Smooth muscle cell of the brain vasculature (primary cell): Measurements from ENCODE around the gene PTCHD4.

ENCODE experiments used
- DNase-seq: peaks from one replicate; pipeline ENCODE4 v3.0.0-alpha.2; 2012; ENCODE audit warnings: low read depth, low spot score

The PTCHD4 gene

GRCh38 chr6:48099713-48100587, 11.0 kb downstream of the PTCHD4 start:
- DNase-seq, result no peak

- no peak for DNase-seq
These were observed 12.1 kb downstream of the PTCHD4 start for GRCh38 chr6:48098923-48099322.

- no peak for DNase-seq
These were observed 18.3 kb downstream of the PTCHD4 start for GRCh38 chr6:48092550-48093217.

- no peak for DNase-seq
These were observed 20.5 kb downstream of the PTCHD4 start for GRCh38 chr6:48090546-48090945.

GRCh38 chr6:48087448-48087847, 23.5 kb downstream of the PTCHD4 start:
- no peak for DNase-seq

- DNase-seq, result no peak
These were observed 24.8 kb downstream of the PTCHD4 start for GRCh38 chr6:48086187-48086586.

GRCh38 chr6:48085131-48085741, 25.8 kb downstream of the PTCHD4 start:
- no peak for DNase-seq

- no peak for DNase-seq
These were observed 26.8 kb downstream of the PTCHD4 start for GRCh38 chr6:48084201-48084600.

GRCh38 chr6:48080227-48081009, 30.6 kb downstream of the PTCHD4 start:
- DNase-seq, result no peak

GRCh38 chr6:48078120-48078519, 32.9 kb downstream of the PTCHD4 start:
- DNase-seq, result no peak

GRCh38 chr6:48075181-48075580, 35.8 kb downstream of the PTCHD4 start:
- DNase-seq, result no peak

- no peak for DNase-seq
These were observed 36.8 kb downstream of the PTCHD4 start for GRCh38 chr6:48073976-48074767.

GRCh38 chr6:48071833-48072232, 39.2 kb downstream of the PTCHD4 start:
- DNase-seq, result no peak

- no peak for DNase-seq
These were observed 41.7 kb downstream of the PTCHD4 start for GRCh38 chr6:48069280-48069679.

GRCh38 chr6:48068278-48069251, 42.4 kb downstream of the PTCHD4 start:
- no peak for DNase-seq

- DNase-seq, result no peak
These were observed 43.1 kb downstream of the PTCHD4 start for GRCh38 chr6:48067886-48068277.

GRCh38 chr6:48067148-48067712, 43.8 kb downstream of the PTCHD4 start:
- no peak for DNase-seq

- no peak for DNase-seq
These were observed 49.6 kb downstream of the PTCHD4 start for GRCh38 chr6:48061265-48061990.
